ENCODE measurements around the gene ASB1. TPM values are rescaled to one million over a fixed set of nuclear protein-coding genes. Genes with fewer than 3 reads are reported as not detected.

ASB1 gene
- total RNA-seq (10 to 100 TPM; 49.6 to 74.8 (median 68.5) TPM), polyA plus RNA-seq (46.0 TPM)
- long read RNA-seq, donor 1, full-length matches to known transcripts, result 11 of 43 reads
- long read RNA-seq, donor 1, partial matches to known transcripts, result 12 of 43 reads
- long read RNA-seq, donor 1, other reads (novel, unspliced or antisense), result 20 of 43 reads
- long read RNA-seq, donor 2, full-length matches to known transcripts, result 9 of 41 reads
- long read RNA-seq, donor 2, partial matches to known transcripts, result 20 of 41 reads
- long read RNA-seq, donor 2, other reads (novel, unspliced or antisense), result 12 of 41 reads
- long read RNA-seq, donor 3, full-length matches to known transcripts, result 9 of 60 reads
- long read RNA-seq, donor 3, partial matches to known transcripts, result 8 of 60 reads
- long read RNA-seq, donor 3, other reads (novel, unspliced or antisense), result 43 of 60 reads
- long read RNA-seq, donor 4, full-length matches to known transcripts, result 8 of 37 reads
- long read RNA-seq, donor 4, partial matches to known transcripts, result 3 of 37 reads
- long read RNA-seq, donor 4, other reads (novel, unspliced or antisense), result 26 of 37 reads

- intact Hi-C loops (cut with DNase I), result no loop called here
- Histone ChIP-seq H3K9me3 (ENCODE audit: control insufficient read depth, low read length) (no peaks in the 10 kb centered on the region), H3K4me3 (ENCODE audit: low read length) (peak within 1 kb of the TSS; percentile 75), H3K27me3 (ENCODE audit: control insufficient read depth, insufficient read depth) (no peaks in the 10 kb centered on the region), H3K27ac (ENCODE audit: low read length) (peak within 1 kb of the TSS; percentile 92), H3K4me1 (ENCODE audit: control insufficient read depth, insufficient read depth, low read length) (peaks cover 7% of the 10 kb centered on the region)
- DNase-seq (peak; percentile 81 to 92 (median 90)), ATAC-seq (peak; percentile 88 to 90)
- WGBS, result under 1% methylated on average over 104 of the region's 104 CpGs
Observed at GRCh38 chr2:238426568-238427434, at the start of gene ASB1. ASB1 (plus strand) TSS chr2:238426927; CDS start chr2:238427071, 144 bp downstream.

- ATAC-seq (peak; percentile 70 to 77), DNase-seq (no peak)
- H3K27me3 ChIP-seq (ENCODE audit: control insufficient read depth, insufficient read depth), result no peaks in the 10 kb centered on the region
- 88% methylated on average over 11 of the region's 11 CpGs for WGBS
- H3K27ac ChIP-seq (ENCODE audit: low read length), result peak overlapping the region; percentile 69
- no peaks in the 10 kb centered on the region for H3K4me1 ChIP-seq (ENCODE audit: control insufficient read depth, insufficient read depth, low read length)
- intact Hi-C loops (cut with DNase I), result loop anchor here in 2 of 4 donors (10.0 kb wide), 2 partner anchors 86 to 406 kb away; no protein-coding TSS in a partner anchor
- no peaks in the 10 kb centered on the region for H3K9me3 ChIP-seq (ENCODE audit: control insufficient read depth, low read length)
- no peak overlapping the region for H3K4me3 ChIP-seq (ENCODE audit: low read length)
Observed at GRCh38 chr2:238378230-238379095, 48.3 kb upstream of the ASB1 start.

- H3K4me1 ChIP-seq (ENCODE audit: control insufficient read depth, insufficient read depth, low read length), result no peaks in the 10 kb centered on the region
- DNase-seq, result no peak
- ATAC-seq, result peak; percentile 36 to 50
- 71% methylated on average over 15 of the region's 15 CpGs for WGBS
- H3K4me3 ChIP-seq (ENCODE audit: low read length), result no peak overlapping the region
- intact Hi-C loops (cut with DNase I), result loop anchor here in 2 of 4 donors (10.0 kb wide), 2 partner anchors 86 to 406 kb away; no protein-coding TSS in a partner anchor
- peak overlapping the region; percentile 69 for H3K27ac ChIP-seq (ENCODE audit: low read length)
- no peaks in the 10 kb centered on the region for H3K9me3 ChIP-seq (ENCODE audit: control insufficient read depth, low read length)
- no peaks in the 10 kb centered on the region for H3K27me3 ChIP-seq (ENCODE audit: control insufficient read depth, insufficient read depth)
Observed at GRCh38 chr2:238379096-238379810, 47.5 kb upstream of the ASB1 start.

GRCh38 chr2:238380336-238380735, 46.4 kb upstream of the ASB1 start:
- no peaks in the 10 kb centered on the region for H3K9me3 ChIP-seq (ENCODE audit: control insufficient read depth, low read length)
- H3K27ac ChIP-seq (ENCODE audit: low read length), result no peak overlapping the region
- DNase-seq, result no peak
- no peaks in the 10 kb centered on the region for H3K4me1 ChIP-seq (ENCODE audit: control insufficient read depth, insufficient read depth, low read length)
- H3K4me3 ChIP-seq (ENCODE audit: low read length), result no peak overlapping the region
- intact Hi-C loops (cut with DNase I), result no loop called here
- no peaks in the 10 kb centered on the region for H3K27me3 ChIP-seq (ENCODE audit: control insufficient read depth, insufficient read depth)
- whole genome bisulfite sequencing, result 88% methylated on average over 7 of the region's 7 CpGs
- no peak for ATAC-seq

GRCh38 chr2:238380785-238381184, 45.9 kb upstream of the ASB1 start:
- DNase-seq, result no peak
- ATAC-seq, result no peak
- intact Hi-C loops (cut with DNase I), result no loop called here
- H3K27ac ChIP-seq (ENCODE audit: low read length), result no peak overlapping the region
- no peaks in the 10 kb centered on the region for H3K9me3 ChIP-seq (ENCODE audit: control insufficient read depth, low read length)
- 73% methylated on average over 1 of the region's 1 CpG for WGBS
- no peak overlapping the region for H3K4me3 ChIP-seq (ENCODE audit: low read length)
- no peaks in the 10 kb centered on the region for H3K4me1 ChIP-seq (ENCODE audit: control insufficient read depth, insufficient read depth, low read length)
- no peaks in the 10 kb centered on the region for H3K27me3 ChIP-seq (ENCODE audit: control insufficient read depth, insufficient read depth)

- Histone ChIP-seq H3K27me3 (ENCODE audit: control insufficient read depth, insufficient read depth) (no peaks in the 10 kb centered on the region), H3K4me1 (ENCODE audit: control insufficient read depth, insufficient read depth, low read length) (no peaks in the 10 kb centered on the region), H3K9me3 (ENCODE audit: control insufficient read depth, low read length) (no peaks in the 10 kb centered on the region), H3K27ac (ENCODE audit: low read length) (no peak overlapping the region), H3K4me3 (ENCODE audit: low read length) (no peak overlapping the region)
- ATAC-seq (no peak), DNase-seq (no peak)
- 88% methylated on average over 16 of the region's 16 CpGs for WGBS
- intact Hi-C loops (cut with DNase I), result no loop called here
Observed at GRCh38 chr2:238381341-238382115, 45.2 kb upstream of the ASB1 start.

GRCh38 chr2:238382381-238382781, 44.3 kb upstream of the ASB1 start:
- Histone ChIP-seq H3K27ac (ENCODE audit: low read length) (no peak overlapping the region), H3K4me1 (ENCODE audit: control insufficient read depth, insufficient read depth, low read length) (no peaks in the 10 kb centered on the region), H3K9me3 (ENCODE audit: control insufficient read depth, low read length) (no peaks in the 10 kb centered on the region), H3K27me3 (ENCODE audit: control insufficient read depth, insufficient read depth) (no peaks in the 10 kb centered on the region), H3K4me3 (ENCODE audit: low read length) (no peak overlapping the region)
- intact Hi-C loops (cut with DNase I), result no loop called here
- DNase-seq, result no peak
- ATAC-seq, result peak in 1 of 2 donors; percentile 17
- WGBS, result 83% methylated on average over 5 of the region's 5 CpGs

- Histone ChIP-seq H3K27ac (ENCODE audit: low read length) (no peak overlapping the region), H3K4me1 (ENCODE audit: control insufficient read depth, insufficient read depth, low read length) (no peaks in the 10 kb centered on the region), H3K4me3 (ENCODE audit: low read length) (no peak overlapping the region), H3K9me3 (ENCODE audit: control insufficient read depth, low read length) (no peaks in the 10 kb centered on the region), H3K27me3 (ENCODE audit: control insufficient read depth, insufficient read depth) (no peaks in the 10 kb centered on the region)
- DNase-seq, result no peak
- no peak for ATAC-seq
- WGBS, result 96% methylated on average over 5 of the region's 5 CpGs
- intact Hi-C loops (cut with DNase I), result no loop called here
Observed at GRCh38 chr2:238383135-238383534, 43.6 kb upstream of the ASB1 start.

GRCh38 chr2:238383743-238384380, 42.9 kb upstream of the ASB1 start:
- WGBS, result 95% methylated on average over 7 of the region's 7 CpGs
- Histone ChIP-seq H3K9me3 (ENCODE audit: control insufficient read depth, low read length) (no peaks in the 10 kb centered on the region), H3K4me1 (ENCODE audit: control insufficient read depth, insufficient read depth, low read length) (no peaks in the 10 kb centered on the region), H3K4me3 (ENCODE audit: low read length) (no peak overlapping the region), H3K27ac (ENCODE audit: low read length) (no peak overlapping the region), H3K27me3 (ENCODE audit: control insufficient read depth, insufficient read depth) (no peaks in the 10 kb centered on the region)
- no peak for ATAC-seq
- no peak for DNase-seq
- intact Hi-C loops (cut with DNase I), result no loop called here

Measured in right cardiac atrium (tissue), 5 donors.